Panc1 (cell line): ENCODE measurements around the gene PHACTR2.
A peak's percentile ranks its signal among the peaks of the same experiment; 100 is the strongest.

Experiments used
- CTCF ChIP-seq: fragments of 450-650 bp; IDR thresholded peaks from 2 replicates; pipeline ENCODE4 v1.5.1; 2017; ENCODE audit warnings: mild to moderate bottlenecking
- POLR2AphosphoS5 ChIP-seq: IDR thresholded peaks from 2 replicates; pipeline ENCODE4 v1.6.1; 2012; ENCODE audit warnings: mild to moderate bottlenecking, low read depth, low read length, moderate library complexity
- SIN3A ChIP-seq: IDR thresholded peaks from 2 replicates; pipeline ENCODE4 v1.6.1; 2012; ENCODE audit warnings: low read depth, mild to moderate bottlenecking, low read length, moderate library complexity, borderline replicate concordance; ENCODE audit not compliant: insufficient read depth
- TCF7L2 ChIP-seq: IDR thresholded peaks from 2 replicates; pipeline ENCODE4 v1.6.1; 2011; ENCODE audit warnings: mild to moderate bottlenecking, low read depth, low read length, inconsistent platforms

DNA sequence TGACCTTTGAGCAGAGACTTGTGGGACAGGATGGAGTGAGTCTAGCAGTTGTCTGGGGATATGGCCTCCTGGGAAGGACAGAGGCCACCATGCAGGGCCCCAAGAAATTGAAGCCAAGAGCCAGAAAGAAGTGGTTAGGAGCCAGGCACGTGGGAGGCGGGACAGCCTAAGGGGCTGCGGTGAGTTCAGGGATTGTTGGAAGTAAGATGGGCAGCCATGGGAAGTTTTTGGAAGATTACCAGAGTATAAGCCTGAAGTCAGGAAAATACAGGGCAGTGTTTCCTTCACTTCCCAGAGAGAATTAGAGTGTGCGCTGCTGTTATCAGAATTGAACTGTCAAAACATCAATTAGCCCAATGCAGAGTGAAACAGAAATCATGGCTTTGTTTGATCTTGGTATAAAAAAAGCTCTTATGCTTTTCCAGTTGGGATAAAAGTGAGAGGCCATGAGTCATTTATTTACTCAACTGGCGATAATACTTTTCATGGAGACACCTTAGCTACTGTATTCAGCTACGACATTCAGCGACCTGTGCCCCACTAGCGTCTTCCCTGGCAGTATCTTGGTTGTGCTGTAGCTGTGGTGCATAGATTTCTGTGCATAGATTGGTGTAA, 66.9 kb downstream of the PHACTR2 start:
- TF ChIP-seq CTCF (no peak), TCF7L2 (peak; percentile 91), SIN3A (no peak), POLR2AphosphoS5 (no peak)
